Psoas muscle (tissue), 8 donors: ENCODE results near the gene SIN3A. TPM values are rescaled to one million over a fixed set of nuclear protein-coding genes. Genes with fewer than 3 reads are reported as not detected.

ENCODE experiments used
- ATAC-seq, 4 donors: fragments of 200-7000 bp; cut with Tn5 transposase; one replicate each; pipeline ENCODE4 v1.9.1; 2020; ENCODE audit warnings: moderate library complexity in 3 of 4, mild to moderate bottlenecking in 2 of 4
- DNase-seq, 2 donors: peaks; one replicate each; pipeline ENCODE4 v3.0.0-alpha.2; 2020
- H3K27ac ChIP-seq: fragments of 200-600 bp; one replicate; pipeline ENCODE4 v1.8.0; 2022
- H3K27me3 ChIP-seq, 3 donors: fragments of 200-600 bp in 1 of 3; one replicate each; pipeline versions ENCODE4 v1.6.1 to v1.8.0; 2013 to 2022; ENCODE audit warnings: low read length in 2 of 3, mild to moderate bottlenecking in 2 of 3, moderate library complexity in 1 of 3; ENCODE audit not compliant: insufficient read depth in 3 of 3
- H3K36me3 ChIP-seq, 2 donors: fragments of 200-600 bp in 1 of 2; one replicate each; pipeline versions ENCODE4 v1.6.1 to v1.8.0; 2013 to 2022; ENCODE audit warnings: low read depth in 1 of 2, mild to moderate bottlenecking in 1 of 2, moderate library complexity in 1 of 2; ENCODE audit not compliant: insufficient read depth in 1 of 2
- H3K4me1 ChIP-seq: fragments of 200-600 bp; one replicate; pipeline ENCODE4 v1.8.0; 2022
- H3K4me3 ChIP-seq: fragments of 200-600 bp; one replicate; pipeline ENCODE4 v1.8.0; 2022; ENCODE audit warnings: mild to moderate bottlenecking
- H3K9me3 ChIP-seq: fragments of 200-600 bp; one replicate; pipeline ENCODE4 v1.8.0; 2022
- CTCF ChIP-seq: fragments of 200-600 bp; IDR thresholded peaks from one replicate; pipeline ENCODE4 v1.8.0; 2022; ENCODE audit warnings: antibody characterized with exemption
- WGBS, 3 donors: extraction: QIAGEN DNeasy Blood & Tissue Kit; methylation state at CpG; one replicate each; pipeline versions ENCODE4 v1.1.6 to v1.1.7; 2013; 5-methylcytosine and 5-hydroxymethylcytosine counted together
- intact Hi-C, 2 donors: fragments of 100-400 bp; cut with DNase I; formaldehyde crosslinking; loops; one replicate each; pipeline versions ENCODE4 v1.11.0 to v1.14.2; 2022
- polyA plus RNA-seq, 3 donors: library from polyadenylated mRNA; stranded (reverse); fragments of 200-250 nt; gene quantifications; one replicate each; pipeline ENCODE4 v1.2.3, GENCODE V29; 2013
- total RNA-seq, 4 donors: library from RNA; stranded (reverse); fragmentation: NEBNext Ultra II Directional in 2 of 4; extraction: Animal tissue kit (Norgen Biotek cat#: 25700) in 2 of 4; gene quantifications; one replicate each; pipeline versions ENCODE4 v1.2.1 to v1.2.4, GENCODE V29; 2021 to 2023
- donor health status: healthy with polysubstance abuse.
- donor health status: DM: no; HTN: no; CAD: no; lungs with moderate emphysema.
- donor health status: Bipolar disorder and iron deficiency.
- donor health status: healthy.
- donor health status: DM: yes; HTN: yes; CAD: no.
- donor health status: DM: no; HTN: no; CAD: no.
- donor health status: DM: no; HTN: no; CAD: no.
- donor health status: DM: yes; HTN: yes; CAD: no.

The SIN3A gene
- total and polyA plus RNA-seq, 7 donors = 7.2 to 35.5 (median 21.7) TPM

- intact Hi-C loops = no loop called here
- Histone ChIP-seq H3K27me3 (no peaks in the 10 kb centered on the region), H3K4me3 (no peak overlapping the region), H3K4me1 (no peaks in the 10 kb centered on the region), H3K36me3 (peaks cover 11 to 65% of the 10 kb centered on the region in 2 donors), H3K27ac (no peak overlapping the region), H3K9me3 (no peaks in the 10 kb centered on the region)
- no peak for DNase-seq
- no peak for ATAC-seq
- 82 to 85% (median 85%) methylated on average over 28 of the region's 28 CpGs for WGBS, 3 donors
- no peak for TF ChIP-seq CTCF
Measured at GRCh38 chr15:75356006-75356405, 95.5 kb downstream of the SIN3A start.

- H3K27ac ChIP-seq = no peak overlapping the region
- no peaks in the 10 kb centered on the region for H3K9me3 ChIP-seq
- H3K27me3 ChIP-seq = no peaks in the 10 kb centered on the region
- H3K4me3 ChIP-seq = no peak overlapping the region
- DNase-seq (no peak), ATAC-seq (no peak)
- H3K36me3 ChIP-seq = peaks cover 11 to 59% of the 10 kb centered on the region in 2 donors
- 90 to 91% (median 91%) methylated on average over 4 of the region's 4 CpGs for WGBS, 3 donors
- no peak for TF ChIP-seq CTCF
- H3K4me1 ChIP-seq = no peaks in the 10 kb centered on the region
- intact Hi-C loops = no loop called here
Measured at GRCh38 chr15:75355369-75355768, 96.1 kb downstream of the SIN3A start.

GRCh38 chr15:75354454-75354853 lies 97.0 kb downstream of the SIN3A start:
- no peak for ATAC-seq
- H3K27ac ChIP-seq = no peak overlapping the region
- no peak for TF ChIP-seq CTCF
- WGBS, 3 donors = 77 to 86% (median 83%) methylated on average over 7 of the region's 7 CpGs
- H3K27me3 ChIP-seq = no peaks in the 10 kb centered on the region
- peaks cover 11 to 49% of the 10 kb centered on the region in 2 donors for H3K36me3 ChIP-seq
- DNase-seq = no peak
- intact Hi-C loops = no loop called here
- no peaks in the 10 kb centered on the region for H3K9me3 ChIP-seq
- no peak overlapping the region for H3K4me3 ChIP-seq
- H3K4me1 ChIP-seq = no peaks in the 10 kb centered on the region

GRCh38 chr15:75353604-75354003 lies 97.9 kb downstream of the SIN3A start:
- DNase-seq = no peak
- Histone ChIP-seq H3K27ac (no peak overlapping the region), H3K27me3 (no peaks in the 10 kb centered on the region), H3K4me3 (no peak overlapping the region), H3K4me1 (peaks cover 5% of the 10 kb centered on the region), H3K36me3 (peaks cover 8 to 41% of the 10 kb centered on the region in 2 donors), H3K9me3 (no peaks in the 10 kb centered on the region)
- no peak for TF ChIP-seq CTCF
- no peak for ATAC-seq
- intact Hi-C loops = no loop called here
- 83 to 85% (median 84%) methylated on average over 7 of the region's 7 CpGs for WGBS, 3 donors
